PFSK-1 (cell line): Measurements from ENCODE around the gene CPNE6.

Experiments used
- FOXP2 ChIP-seq: optimal IDR thresholded peaks from 2 replicates; pipeline ENCODE3; 2011; ENCODE audit warnings: borderline replicate concordance, control low read depth, inconsistent platforms; ENCODE audit not compliant: insufficient read depth; ENCODE audit errors: extremely low read length, extremely low read depth
- POLR2AphosphoS5 ChIP-seq: IDR thresholded peaks from 2 replicates; pipeline ENCODE4 v1.6.1; 2012; ENCODE audit warnings: low read depth, mild to moderate bottlenecking, control low read depth, low read length, moderate library complexity
- SIN3A ChIP-seq: IDR thresholded peaks from 2 replicates; pipeline ENCODE4 v1.6.1; 2012; ENCODE audit warnings: mild to moderate bottlenecking, low read length, moderate library complexity, borderline replicate concordance; ENCODE audit not compliant: insufficient read depth
- TAF1 ChIP-seq: IDR thresholded peaks from 2 replicates; pipeline ENCODE4 v1.6.1; 2012; ENCODE audit warnings: low read length, control low read depth, borderline replicate concordance; ENCODE audit not compliant: insufficient read depth
- TF ChIP-seq, protein P1 (sequence below), 2 experiments: IDR thresholded peaks; 2 replicates each; pipeline versions ENCODE4 v1.6.1 to v1.8.0; 2011 to 2012; ENCODE audit warnings: low read depth in 2 of 2, low read length in 2 of 2, control low read depth in 1 of 2, inconsistent platforms in 1 of 2, mild to moderate bottlenecking in 1 of 2, moderate library complexity in 1 of 2; ENCODE audit not compliant: insufficient read depth in 1 of 2

CPNE6 gene

DNA sequence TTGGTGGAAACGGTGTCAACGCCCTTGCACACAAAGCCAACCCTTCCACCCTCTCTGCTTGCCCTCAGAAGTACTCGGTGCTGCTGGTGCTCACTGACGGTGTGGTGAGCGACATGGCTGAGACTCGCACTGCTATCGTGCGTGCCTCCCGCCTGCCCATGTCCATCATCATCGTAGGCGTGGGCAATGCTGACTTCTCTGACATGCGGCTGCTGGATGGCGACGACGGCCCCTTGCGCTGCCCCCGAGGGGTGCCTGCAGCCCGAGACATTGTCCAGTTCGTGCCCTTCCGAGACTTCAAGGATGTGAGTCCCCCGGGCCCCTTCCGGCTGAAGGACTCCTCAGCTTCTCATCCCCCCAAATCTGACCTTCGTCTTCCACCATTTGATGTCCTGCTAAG, 5.7 kb downstream of the CPNE6 start:
- TF ChIP-seq SIN3A (no peak), FOXP2 (no peak), TAF1 (no peak), POLR2AphosphoS5 (no peak)
- TF ChIP-seq, protein P1, sequence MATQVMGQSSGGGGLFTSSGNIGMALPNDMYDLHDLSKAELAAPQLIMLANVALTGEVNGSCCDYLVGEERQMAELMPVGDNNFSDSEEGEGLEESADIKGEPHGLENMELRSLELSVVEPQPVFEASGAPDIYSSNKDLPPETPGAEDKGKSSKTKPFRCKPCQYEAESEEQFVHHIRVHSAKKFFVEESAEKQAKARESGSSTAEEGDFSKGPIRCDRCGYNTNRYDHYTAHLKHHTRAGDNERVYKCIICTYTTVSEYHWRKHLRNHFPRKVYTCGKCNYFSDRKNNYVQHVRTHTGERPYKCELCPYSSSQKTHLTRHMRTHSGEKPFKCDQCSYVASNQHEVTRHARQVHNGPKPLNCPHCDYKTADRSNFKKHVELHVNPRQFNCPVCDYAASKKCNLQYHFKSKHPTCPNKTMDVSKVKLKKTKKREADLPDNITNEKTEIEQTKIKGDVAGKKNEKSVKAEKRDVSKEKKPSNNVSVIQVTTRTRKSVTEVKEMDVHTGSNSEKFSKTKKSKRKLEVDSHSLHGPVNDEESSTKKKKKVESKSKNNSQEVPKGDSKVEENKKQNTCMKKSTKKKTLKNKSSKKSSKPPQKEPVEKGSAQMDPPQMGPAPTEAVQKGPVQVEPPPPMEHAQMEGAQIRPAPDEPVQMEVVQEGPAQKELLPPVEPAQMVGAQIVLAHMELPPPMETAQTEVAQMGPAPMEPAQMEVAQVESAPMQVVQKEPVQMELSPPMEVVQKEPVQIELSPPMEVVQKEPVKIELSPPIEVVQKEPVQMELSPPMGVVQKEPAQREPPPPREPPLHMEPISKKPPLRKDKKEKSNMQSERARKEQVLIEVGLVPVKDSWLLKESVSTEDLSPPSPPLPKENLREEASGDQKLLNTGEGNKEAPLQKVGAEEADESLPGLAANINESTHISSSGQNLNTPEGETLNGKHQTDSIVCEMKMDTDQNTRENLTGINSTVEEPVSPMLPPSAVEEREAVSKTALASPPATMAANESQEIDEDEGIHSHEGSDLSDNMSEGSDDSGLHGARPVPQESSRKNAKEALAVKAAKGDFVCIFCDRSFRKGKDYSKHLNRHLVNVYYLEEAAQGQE (IDR thresholded peaks at IDR 0.05; ENCODE audit: insufficient read depth in 1 of 2, low read depth in 2 of 2, low read length in 2 of 2) = no peak

DNA sequence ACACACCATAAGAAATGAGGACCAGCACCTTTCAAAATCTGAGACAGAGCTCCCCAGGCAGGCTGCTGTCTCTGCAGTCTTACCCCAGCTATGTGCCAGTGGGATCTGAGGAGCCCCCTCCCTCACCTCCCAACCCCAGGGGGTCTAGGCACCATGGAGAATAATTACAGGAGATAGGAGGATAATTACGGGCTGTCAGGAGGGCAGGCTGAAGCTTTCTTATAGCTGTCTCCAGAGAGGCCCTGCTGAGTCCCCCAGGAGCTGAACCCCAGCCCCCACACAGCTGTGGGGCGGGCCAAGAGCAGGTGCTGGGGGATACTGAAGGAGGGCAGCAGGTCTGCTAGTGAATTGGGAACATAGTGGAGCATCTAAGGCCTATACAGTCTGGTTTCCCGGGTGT, 6.8 kb downstream of the CPNE6 start:
- TF ChIP-seq TAF1 (no peak), SIN3A (no peak), FOXP2 (no peak), POLR2AphosphoS5 (no peak)
- TF ChIP-seq, protein P1 (IDR thresholded peaks at IDR 0.05; ENCODE audit: insufficient read depth in 1 of 2, low read depth in 2 of 2, low read length in 2 of 2) = no peak

DNA sequence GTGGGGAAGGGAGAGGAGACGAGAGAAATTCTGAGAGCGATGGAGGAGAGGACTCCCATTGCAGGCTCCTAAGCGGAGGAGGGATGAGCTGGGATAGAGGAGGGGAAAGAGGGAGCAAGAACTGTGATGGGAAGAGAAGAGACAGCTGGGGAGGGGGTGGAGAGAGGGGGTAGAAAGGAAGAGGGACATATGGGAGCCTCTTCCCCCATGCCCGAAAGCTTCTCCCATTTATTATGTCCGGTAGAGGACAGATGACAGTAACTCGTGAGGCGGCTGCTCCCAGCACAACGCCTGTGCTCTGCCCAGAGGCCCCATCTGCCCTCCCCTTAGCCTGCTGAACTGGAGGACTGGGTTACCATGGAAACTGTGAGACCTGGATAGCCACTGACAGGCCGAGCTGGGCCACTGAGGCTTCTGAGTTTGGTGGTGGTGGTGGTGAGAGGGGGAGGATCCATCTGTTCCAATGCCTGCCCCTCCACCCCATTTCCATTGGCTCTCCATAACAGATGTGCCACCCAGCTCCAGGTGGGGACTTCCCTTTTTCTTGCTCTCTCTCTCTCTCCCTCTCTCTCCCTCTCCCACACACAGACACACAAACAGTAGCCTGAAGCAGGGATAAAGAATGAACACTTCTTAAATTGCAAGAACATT, 8.3 kb downstream of the CPNE6 start:
- no peak for TF ChIP-seq TAF1
- TF ChIP-seq POLR2AphosphoS5 = no peak
- TF ChIP-seq FOXP2 = no peak
- no peak for TF ChIP-seq SIN3A
- TF ChIP-seq, protein P1 (IDR thresholded peaks at IDR 0.05; ENCODE audit: insufficient read depth in 1 of 2, low read depth in 2 of 2, low read length in 2 of 2) = no peak

DNA sequence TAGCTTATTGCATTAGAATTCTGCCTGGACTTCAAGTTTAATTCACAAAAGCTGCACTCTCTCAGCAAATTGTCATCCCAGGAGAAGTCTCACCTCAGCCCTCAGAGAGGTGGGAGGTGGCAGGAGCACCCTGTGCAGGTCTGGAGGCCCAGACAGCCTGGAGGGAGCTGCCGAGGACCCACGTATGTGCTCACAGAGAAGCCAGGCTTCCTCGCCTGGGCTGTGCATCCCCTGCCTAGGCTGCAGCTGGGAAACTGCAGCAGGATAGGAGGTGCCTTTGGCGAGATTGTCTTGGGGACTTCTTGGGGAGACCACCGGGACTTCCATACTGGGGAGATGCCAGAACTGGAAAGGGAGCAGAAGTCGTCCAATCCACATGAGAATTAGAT, 8.8 kb downstream of the CPNE6 start:
- TF ChIP-seq TAF1 (no peak), POLR2AphosphoS5 (no peak)

DNA sequence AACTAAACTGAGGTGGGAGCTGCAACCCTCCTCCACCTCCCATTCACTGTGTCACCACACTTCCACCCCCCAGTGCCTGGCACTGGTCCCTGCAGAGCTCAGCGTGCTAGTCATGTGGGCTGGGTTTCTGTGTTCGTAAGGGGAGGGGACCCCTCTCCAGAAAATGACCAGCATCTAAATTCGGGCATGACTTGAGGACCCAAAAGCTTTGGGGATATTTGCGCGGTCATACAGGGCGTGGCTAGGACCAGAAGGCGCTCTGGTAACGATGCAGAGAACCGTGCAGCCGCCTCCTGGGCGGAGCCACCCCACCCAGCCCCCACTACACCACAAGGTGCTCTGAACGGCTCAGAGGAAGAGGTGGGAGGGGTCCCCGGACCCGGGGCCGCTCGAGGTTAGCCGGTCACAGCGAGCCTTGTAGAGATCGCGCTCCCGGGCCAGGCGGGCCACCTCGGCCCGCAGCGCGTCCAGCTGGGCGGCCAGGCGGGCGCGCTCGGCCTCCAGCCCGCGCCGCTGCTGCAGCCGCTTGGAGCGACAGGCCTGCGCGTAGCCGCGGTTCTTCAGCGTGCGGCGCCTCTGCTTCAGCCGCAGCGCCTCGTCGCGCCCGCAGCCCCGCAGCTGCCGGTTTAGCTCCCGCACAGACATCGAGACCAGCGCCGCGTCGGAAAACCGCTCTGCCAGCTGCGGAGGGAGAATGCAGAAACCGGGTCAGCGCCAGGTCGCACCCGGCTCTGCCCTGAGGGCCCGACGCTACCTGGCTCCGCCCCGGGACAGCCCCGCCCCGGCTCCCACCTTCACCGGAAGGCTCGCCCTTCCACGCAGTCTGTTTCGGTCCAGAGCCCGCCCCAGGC, 9.8 kb downstream of the CPNE6 start:
- no peak for TF ChIP-seq POLR2AphosphoS5

DNA sequence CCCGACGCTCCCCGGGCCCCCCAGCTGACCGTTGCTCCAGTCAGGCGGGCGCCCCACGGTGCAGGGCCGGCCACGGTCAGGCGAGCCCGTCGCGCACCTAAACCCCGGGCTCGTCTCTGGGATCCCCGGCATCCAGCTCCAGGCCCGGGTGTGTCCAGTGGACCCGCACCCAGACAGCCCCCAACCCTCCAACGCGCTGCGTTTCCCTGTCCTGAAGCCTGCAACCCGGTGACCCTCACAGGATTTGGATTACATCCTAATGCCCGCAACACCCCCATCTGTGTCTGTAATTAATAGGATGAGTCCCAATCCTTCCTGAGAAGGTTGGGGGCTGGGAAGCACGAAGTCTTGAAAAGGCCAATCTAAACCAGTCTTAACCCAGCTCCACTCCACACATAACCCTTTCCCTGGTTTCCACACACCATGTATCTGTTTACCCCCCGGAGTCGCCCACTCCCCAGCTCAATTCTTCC, 10.4 kb downstream of the CPNE6 start:
- TF ChIP-seq TAF1 (no peak), FOXP2 (no peak), SIN3A (no peak), POLR2AphosphoS5 (no peak)
- TF ChIP-seq, protein P1 (IDR thresholded peaks at IDR 0.05; ENCODE audit: insufficient read depth in 1 of 2, low read depth in 2 of 2, low read length in 2 of 2) = no peak
